ENCODE measurements around the gene GALNT16.

The GALNT16 gene

GRCh38 chr14:69300601-69301221, 40.8 kb downstream of the GALNT16 start:
- Histone ChIP-seq H4K20me1 (ENCODE audit: insufficient read depth) (no peaks in the 10 kb centered on the region), H3K9ac (no peak overlapping the region), H3K4me2 (no peak overlapping the region), H3K4me3 (IDR thresholded peaks at IDR 0.05; ENCODE audit: insufficient read depth, low read depth, low read length) (no peak overlapping the region), H3K27me3 (ENCODE audit: insufficient read depth, low read depth) (no peaks in the 10 kb centered on the region), H3K36me3 (ENCODE audit: insufficient read depth) (no peaks in the 10 kb centered on the region), H3K79me2 (ENCODE audit: insufficient read depth, low read depth) (no peaks in the 10 kb centered on the region), H3K27ac (no peak overlapping the region), H2AFZ (ENCODE audit: low read depth) (no peak overlapping the region), H3K4me1 (ENCODE audit: low read depth, poor library complexity, severe bottlenecking) (no peaks in the 10 kb centered on the region)
- TF ChIP-seq, protein P1, sequence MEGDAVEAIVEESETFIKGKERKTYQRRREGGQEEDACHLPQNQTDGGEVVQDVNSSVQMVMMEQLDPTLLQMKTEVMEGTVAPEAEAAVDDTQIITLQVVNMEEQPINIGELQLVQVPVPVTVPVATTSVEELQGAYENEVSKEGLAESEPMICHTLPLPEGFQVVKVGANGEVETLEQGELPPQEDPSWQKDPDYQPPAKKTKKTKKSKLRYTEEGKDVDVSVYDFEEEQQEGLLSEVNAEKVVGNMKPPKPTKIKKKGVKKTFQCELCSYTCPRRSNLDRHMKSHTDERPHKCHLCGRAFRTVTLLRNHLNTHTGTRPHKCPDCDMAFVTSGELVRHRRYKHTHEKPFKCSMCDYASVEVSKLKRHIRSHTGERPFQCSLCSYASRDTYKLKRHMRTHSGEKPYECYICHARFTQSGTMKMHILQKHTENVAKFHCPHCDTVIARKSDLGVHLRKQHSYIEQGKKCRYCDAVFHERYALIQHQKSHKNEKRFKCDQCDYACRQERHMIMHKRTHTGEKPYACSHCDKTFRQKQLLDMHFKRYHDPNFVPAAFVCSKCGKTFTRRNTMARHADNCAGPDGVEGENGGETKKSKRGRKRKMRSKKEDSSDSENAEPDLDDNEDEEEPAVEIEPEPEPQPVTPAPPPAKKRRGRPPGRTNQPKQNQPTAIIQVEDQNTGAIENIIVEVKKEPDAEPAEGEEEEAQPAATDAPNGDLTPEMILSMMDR (conservative IDR thresholded peaks at IDR 0.05; ENCODE audit: low read depth, low read length) = no peak

- H3K36me3 ChIP-seq (ENCODE audit: insufficient read depth) = no peaks in the 10 kb centered on the region
- H3K27me3 ChIP-seq (ENCODE audit: insufficient read depth, low read depth) = no peaks in the 10 kb centered on the region
- no peak overlapping the region for H3K27ac ChIP-seq
- no peak overlapping the region for H3K9ac ChIP-seq
- no peak overlapping the region for H2AFZ ChIP-seq (ENCODE audit: low read depth)
- TF ChIP-seq, protein P1 (conservative IDR thresholded peaks at IDR 0.05; ENCODE audit: low read depth, low read length) = no peak
- no peak overlapping the region for H3K4me3 ChIP-seq (IDR thresholded peaks at IDR 0.05; ENCODE audit: insufficient read depth, low read depth, low read length)
- no peaks in the 10 kb centered on the region for H3K4me1 ChIP-seq (ENCODE audit: low read depth, poor library complexity, severe bottlenecking)
- no peaks in the 10 kb centered on the region for H3K79me2 ChIP-seq (ENCODE audit: insufficient read depth, low read depth)
- no peaks in the 10 kb centered on the region for H4K20me1 ChIP-seq (ENCODE audit: insufficient read depth)
- H3K4me2 ChIP-seq = no peak overlapping the region
Measured at GRCh38 chr14:69303086-69303485, 43.1 kb downstream of the GALNT16 start.

DNA sequence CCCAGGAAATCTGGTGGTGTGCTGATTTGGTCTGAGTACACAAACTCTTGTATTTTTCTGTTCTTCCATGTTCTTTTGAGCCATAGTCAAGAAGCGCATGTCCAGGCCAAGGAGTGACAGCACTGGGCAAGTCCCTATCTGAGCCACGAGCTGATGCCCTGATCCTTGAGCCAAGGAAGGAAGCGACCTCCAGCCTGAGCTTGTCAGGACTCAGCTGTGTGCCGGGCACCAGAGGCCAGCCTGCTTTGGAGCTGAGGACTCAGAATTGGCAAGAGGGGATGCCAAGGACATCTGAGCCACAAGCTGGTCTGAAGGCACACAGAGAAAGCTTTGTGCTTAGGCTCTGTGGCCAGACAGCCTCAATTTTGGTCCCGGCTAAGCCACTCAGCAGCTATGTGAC, 52.6 kb downstream of the GALNT16 start:
- no peak overlapping the region for H2AFZ ChIP-seq (ENCODE audit: low read depth)
- H3K79me2 ChIP-seq (ENCODE audit: insufficient read depth, low read depth) = no peaks in the 10 kb centered on the region
- H3K27ac ChIP-seq = no peak overlapping the region
- H3K4me3 ChIP-seq (IDR thresholded peaks at IDR 0.05; ENCODE audit: insufficient read depth, low read depth, low read length) = no peak overlapping the region
- H3K36me3 ChIP-seq (ENCODE audit: insufficient read depth) = no peaks in the 10 kb centered on the region
- TF ChIP-seq, protein P1 (conservative IDR thresholded peaks at IDR 0.05; ENCODE audit: low read depth, low read length) = no peak
- no peak overlapping the region for H3K9ac ChIP-seq
- no peaks in the 10 kb centered on the region for H3K27me3 ChIP-seq (ENCODE audit: insufficient read depth, low read depth)
- no peak overlapping the region for H3K4me2 ChIP-seq
- H3K4me1 ChIP-seq (ENCODE audit: low read depth, poor library complexity, severe bottlenecking) = no peaks in the 10 kb centered on the region
- H4K20me1 ChIP-seq (ENCODE audit: insufficient read depth) = no peaks in the 10 kb centered on the region

GRCh38 chr14:69313176-69313575, 53.2 kb downstream of the GALNT16 start:
- no peak overlapping the region for H2AFZ ChIP-seq (ENCODE audit: low read depth)
- no peaks in the 10 kb centered on the region for H3K4me1 ChIP-seq (ENCODE audit: low read depth, poor library complexity, severe bottlenecking)
- no peak overlapping the region for H3K4me2 ChIP-seq
- H3K27me3 ChIP-seq (ENCODE audit: insufficient read depth, low read depth) = no peaks in the 10 kb centered on the region
- no peaks in the 10 kb centered on the region for H3K79me2 ChIP-seq (ENCODE audit: insufficient read depth, low read depth)
- H3K4me3 ChIP-seq (IDR thresholded peaks at IDR 0.05; ENCODE audit: insufficient read depth, low read depth, low read length) = no peak overlapping the region
- H3K27ac ChIP-seq = no peak overlapping the region
- no peaks in the 10 kb centered on the region for H3K36me3 ChIP-seq (ENCODE audit: insufficient read depth)
- H4K20me1 ChIP-seq (ENCODE audit: insufficient read depth) = no peaks in the 10 kb centered on the region
- H3K9ac ChIP-seq = no peak overlapping the region
- TF ChIP-seq, protein P1 (conservative IDR thresholded peaks at IDR 0.05; ENCODE audit: low read depth, low read length) = no peak
